Measurements from ENCODE around the gene GSG1L2. TPM values are rescaled to one million over a fixed set of nuclear protein-coding genes. Genes with fewer than 3 reads are reported as not detected.

GSG1L2 gene
- total RNA-seq, 1 donor from 2014 or later: not detected

DNA sequence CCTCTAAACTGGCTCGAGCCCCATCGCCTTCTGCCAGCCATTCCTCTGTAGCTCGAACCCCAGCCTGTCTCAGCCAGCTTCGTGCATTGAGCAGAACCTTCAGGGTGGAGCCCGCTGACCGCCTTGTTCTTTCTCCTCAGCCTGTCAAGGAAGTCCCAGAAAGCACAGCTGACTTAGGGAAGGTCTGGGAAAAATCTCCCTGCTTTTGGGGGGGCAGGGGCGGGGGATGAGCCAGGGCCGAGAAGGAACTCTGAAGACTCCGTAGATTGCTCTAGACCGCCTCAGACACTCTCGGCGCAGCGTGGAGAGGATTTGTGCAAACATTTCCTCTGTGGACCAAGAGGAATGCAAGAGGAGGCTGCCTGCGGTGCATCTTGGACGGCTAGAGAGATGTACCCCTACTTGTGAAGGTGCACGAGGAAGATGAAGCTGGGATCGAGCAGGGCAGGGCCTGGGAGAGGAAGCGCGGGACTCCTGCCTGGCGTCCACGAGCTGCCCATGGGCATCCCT is 3.8 kb upstream of the GSG1L2 start, which contains the start of gene GLP2R:
TSS of gene GLP2R (plus strand) at position 284 of the 510 bp plus-strand sequence. CDS start at position 424, 140 bp downstream.
- DNase-seq (ENCODE audit: low spot score) (no peak), ATAC-seq (no peak)

DNA sequence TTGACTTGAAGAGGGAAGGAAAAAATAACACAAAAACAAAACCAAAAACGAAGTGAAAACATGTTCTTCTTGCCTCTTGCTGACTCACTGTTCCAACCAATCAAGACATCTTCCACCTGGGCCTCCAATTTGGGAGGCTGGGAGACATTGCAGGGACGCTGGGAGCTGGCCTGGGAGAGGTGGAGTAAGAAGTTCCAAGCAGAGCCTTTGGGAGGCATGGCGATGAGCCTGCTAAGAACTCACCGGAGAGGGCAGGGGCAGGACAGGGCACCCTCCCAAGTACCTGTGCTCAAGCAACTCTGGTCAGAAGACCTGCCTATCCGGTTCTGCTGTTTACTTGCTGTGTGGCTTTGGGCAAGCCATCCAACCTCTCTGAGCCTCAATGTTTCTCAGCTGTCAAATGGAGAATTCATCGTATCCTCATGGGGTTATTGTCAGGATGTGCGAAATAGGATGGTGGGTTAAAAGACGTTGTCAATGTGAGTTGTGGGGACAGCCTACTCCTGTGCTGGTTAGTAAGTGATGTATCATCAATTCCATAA is 3.0 kb upstream of the GSG1L2 start:
- no peak for DNase-seq (ENCODE audit: low spot score)
- no peak for ATAC-seq

DNA sequence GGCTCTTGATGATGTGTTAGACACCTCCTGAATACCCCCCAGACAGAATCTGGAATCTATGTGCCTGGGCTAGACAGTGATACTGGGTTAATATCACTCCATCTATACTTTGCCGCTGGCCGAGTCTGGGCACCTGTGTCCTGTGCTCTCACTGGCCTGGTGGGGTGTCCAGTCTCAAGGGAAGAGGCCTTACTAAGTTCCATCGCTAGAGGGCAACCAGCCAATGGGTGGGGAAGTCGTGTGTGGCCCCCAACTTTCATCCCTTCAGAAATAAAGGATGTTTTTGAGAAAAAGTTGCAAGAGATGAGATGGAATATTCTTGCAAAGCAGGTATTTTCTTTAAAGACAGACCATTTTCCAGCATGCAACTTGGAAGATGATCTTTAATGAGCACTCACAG is 2.2 kb upstream of the GSG1L2 start:
- no peak for DNase-seq (ENCODE audit: low spot score)
- no peak for ATAC-seq

DNA sequence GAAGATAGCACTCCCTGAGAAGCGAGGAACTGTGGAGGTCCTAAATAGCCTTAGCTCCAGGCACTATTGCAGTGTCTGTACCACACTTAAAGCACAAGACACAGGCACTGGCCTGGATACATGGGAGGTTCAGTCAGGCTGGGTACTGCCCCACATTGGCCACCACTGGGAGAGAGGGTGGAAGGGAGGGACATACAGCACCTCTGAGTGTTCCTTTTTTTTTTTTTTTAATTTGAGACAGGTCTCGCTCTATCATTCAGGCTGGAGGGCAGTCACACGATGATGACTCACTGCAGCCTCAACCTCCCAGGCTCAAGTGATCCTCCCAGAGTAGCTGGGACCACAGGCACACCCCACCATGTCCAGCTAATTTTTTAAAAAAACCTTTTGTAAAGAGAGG is 1.4 kb downstream of the GSG1L2 start:
- no peak for ATAC-seq
- DNase-seq (ENCODE audit: low spot score): no peak

DNA sequence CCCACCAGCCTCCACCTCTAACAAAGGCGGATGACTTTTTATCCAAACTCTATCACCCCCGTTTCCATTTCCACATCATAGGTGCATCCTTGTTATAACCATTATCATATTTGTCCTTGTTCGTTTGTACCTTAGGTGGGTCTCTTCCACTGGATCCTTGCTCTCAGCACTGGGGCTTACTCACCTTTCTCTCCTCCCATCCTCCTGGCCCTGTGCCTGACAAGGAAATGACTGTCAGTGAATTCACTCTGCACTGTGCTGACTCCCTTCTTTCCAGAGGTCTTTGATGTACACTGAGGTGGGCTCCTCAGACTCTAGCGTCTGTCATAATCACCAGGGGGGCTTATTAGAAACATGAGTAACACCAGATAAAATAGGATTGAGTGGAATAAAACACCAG is 3.1 kb downstream of the GSG1L2 start:
- ATAC-seq (no peak), DNase-seq (ENCODE audit: low spot score) (no peak)

DNA sequence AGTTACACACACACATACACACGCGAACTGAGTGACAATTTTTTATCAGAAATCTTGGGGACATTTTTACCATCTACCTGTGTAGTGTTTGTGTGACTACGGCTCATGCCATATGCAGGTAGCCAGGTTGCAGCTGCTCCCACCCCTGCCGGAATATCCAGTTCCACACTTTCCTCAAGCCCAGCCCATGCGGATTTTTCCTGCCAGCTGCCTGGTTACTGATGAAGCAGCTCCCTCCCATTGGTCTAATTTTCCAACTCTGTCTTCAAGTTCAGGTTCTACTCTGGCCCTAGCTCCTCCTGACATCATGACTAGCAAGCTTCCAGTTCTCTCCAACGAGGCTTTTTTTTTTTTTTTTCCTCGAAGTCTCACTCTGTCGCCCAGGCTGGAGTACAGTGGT is 4.8 kb downstream of the GSG1L2 start:
- ATAC-seq: peak; percentile 58
- DNase-seq (ENCODE audit: low spot score): no peak

DNA sequence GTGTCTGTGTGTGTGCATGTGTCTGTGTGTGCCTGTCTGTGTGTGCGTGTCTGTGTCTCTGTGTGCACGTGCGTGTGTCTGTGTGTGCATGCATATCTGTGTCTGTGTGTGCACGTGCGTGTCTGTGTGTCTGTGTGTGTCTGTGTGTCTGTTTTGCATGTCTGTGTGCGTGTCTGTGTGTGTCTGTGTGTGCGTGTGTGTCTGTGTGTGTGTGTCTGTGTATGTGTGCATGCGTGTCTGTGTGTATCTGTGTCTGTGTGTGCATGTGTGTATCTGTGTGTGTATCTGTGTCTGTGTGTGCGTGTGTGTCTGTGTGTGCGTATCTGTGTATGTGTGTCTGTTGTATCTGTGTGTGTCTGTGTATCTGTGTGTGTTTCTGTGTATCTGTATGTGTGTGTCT is 5.4 kb downstream of the GSG1L2 start:
- ATAC-seq: no peak
- DNase-seq (ENCODE audit: low spot score): no peak

DNA sequence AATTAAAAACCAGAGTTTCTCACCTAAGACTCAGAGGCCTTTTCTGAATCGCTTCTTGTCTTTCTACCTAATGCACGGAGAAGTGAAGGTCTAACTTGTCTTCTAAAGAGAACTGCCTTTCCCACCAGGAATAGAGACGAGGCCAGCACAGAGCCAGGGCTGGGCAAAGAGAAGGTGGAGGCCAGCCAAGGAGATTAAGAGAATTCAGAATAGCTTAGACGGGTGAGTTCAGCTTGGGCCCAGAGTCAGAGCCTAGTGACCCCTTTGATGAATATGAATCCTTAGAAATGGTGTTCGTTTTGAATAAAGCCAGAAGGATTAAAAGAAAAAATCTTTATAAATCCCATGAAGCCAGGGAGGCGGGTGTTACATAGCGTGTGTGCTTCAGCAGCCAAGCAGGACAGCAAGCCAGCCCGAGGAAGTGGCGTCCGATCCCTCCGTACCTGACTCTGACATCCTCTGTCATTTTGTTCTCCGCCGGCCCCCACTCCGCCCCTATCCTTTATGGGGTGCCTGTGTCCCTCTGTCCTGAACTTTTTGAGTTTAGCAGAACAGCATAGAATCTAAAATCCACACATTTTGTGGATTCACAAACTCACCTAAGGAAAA is 7.4 kb downstream of the GSG1L2 start:
- no peak for DNase-seq (ENCODE audit: low spot score)
- no peak for ATAC-seq

DNA sequence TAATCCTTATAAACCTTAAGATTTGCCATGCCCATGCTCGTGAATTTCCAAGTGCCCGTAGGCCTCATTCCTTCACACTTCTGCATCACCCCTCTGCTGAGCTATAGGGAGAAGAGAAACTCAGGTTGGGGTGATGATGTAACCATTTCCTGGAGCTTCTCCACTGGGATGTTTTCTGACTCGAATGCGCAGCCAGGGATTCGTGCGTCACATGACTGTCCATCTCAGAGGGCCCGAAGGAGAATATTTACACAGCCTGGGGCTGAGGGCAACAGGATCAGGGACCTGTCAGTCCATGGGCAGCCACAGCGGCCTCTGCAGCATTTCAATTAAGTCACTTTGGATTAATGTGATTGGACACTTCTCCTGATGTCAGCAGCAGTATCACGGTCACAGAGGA is 8.7 kb downstream of the GSG1L2 start:
- ATAC-seq: no peak

DNA sequence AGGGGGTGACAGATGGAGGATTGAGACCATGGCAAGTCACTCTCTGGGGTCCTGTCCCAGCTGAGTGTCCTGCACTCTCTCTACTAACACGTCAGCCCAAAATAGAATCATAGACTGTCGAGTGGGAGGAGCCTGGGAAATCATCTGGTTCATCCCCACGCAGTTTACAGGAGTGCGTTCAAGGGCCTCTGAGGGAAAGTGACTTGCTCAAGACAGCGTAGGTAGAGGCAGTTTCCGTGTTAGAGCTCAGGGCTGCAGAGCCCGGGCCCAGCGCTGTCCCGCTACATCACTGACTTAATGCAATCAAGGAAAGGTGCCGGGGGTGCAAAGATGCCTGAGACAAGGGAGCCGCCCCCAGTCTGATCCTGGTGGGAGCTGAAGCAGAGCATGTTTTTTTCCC is 10.3 kb downstream of the GSG1L2 start:
- no peak for DNase-seq (ENCODE audit: low spot score)
- ATAC-seq: no peak

More for the DNA sequence above, 8.7 kb downstream of the GSG1L2 start:
- DNase-seq (ENCODE audit: low spot score): no peak

DNA sequence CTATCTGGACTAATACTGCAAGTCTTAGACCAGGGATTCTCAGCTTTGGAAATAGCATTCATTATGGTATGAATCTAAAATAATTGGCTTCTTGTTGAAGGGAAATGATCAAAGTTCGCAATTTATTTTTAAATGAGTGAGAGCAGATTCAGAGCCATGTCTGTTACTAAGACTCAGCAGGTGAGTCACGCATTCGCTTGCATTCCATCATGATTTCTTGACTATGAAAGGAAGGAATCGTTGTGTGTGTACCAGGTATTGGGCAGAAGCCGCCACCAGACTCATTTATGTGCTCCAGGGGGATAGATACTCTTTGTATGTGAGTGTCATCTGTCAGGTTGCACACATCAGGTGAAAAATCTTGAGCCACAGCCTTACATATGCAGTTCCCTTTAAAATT is 10.8 kb downstream of the GSG1L2 start:
- ATAC-seq (no peak), DNase-seq (ENCODE audit: low spot score) (no peak)

DNA sequence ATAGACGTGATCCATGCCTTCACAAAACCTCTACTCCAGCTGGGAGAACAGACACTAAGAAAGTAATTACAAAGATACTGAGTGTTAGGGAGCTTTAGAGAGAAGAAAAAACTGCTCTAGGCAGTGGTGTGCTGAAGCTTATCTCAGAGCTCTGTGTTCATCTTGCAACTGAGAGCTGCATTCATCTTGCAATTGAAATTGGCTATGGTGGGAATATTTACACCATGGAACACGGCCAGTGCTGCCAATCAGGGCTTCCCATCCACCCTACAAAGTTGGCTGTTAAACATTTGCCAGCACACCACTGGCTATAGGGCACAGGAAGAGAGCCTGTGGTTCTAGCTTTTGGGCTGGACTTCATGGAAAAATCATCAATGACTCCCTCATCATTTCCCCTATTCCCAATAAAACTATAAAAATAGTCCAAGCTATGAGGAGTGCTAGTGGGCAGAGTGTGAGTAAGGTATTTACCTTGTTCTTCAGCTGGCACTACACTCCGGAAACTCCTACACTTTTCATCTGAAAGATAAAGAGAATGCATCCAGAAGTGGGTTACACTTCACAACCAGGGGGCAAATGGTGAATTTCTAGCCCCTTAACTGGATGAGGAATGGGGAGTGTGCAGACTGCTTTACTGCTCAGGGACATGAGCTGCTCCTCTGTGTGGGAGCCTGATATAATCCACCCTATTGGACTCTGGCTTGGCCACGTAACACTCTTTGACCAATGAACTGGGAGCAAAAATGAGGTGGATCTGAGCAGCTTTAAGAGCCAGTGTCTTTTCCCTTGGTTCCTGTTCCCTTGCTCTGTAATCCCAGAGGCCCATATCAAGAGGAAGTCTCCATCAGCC is 11.6 kb downstream of the GSG1L2 start:
- DNase-seq (ENCODE audit: low spot score) (no peak), ATAC-seq (no peak)

DNA sequence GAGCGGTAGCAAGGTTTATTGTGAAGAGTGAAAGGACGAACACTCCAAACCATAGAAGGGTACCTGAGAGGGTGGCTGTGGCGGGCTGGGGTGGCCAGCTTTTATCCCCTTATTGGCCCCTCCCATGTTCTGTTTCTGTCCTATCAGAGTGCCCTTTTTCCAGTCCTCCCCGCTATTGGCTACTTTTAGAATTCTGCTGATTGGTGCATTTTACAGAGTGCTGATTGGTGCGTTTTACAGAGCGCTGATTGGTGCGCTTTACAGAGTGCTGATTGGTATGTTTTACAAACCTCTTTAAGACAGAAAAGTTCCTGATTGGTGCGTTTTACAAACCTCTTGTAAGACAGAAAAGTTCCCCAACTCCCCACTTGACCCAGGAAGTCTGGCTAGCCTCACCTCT is 12.5 kb downstream of the GSG1L2 start:
- DNase-seq (ENCODE audit: low spot score) (no peak), ATAC-seq (no peak)

DNA sequence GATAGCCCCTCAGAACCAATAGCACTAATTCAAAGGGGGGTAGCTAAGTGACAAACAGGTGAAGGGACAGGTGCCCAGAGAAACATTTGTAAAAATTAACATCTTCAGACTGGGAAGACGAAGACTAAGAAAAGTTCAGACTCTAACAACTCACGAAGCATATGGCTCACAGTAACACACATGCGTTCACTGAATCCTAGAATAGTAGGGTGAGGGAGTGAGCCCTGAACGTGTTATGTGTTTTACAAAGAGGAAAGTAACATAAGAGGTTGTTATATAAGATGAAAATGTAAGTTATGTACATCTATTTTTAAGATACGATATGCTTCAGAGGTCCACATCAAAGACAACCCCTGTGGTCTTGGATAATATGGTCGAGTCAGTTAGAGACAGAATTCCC is 15.2 kb downstream of the GSG1L2 start:
- ATAC-seq (no peak), DNase-seq (ENCODE audit: low spot score) (no peak)

DNA sequence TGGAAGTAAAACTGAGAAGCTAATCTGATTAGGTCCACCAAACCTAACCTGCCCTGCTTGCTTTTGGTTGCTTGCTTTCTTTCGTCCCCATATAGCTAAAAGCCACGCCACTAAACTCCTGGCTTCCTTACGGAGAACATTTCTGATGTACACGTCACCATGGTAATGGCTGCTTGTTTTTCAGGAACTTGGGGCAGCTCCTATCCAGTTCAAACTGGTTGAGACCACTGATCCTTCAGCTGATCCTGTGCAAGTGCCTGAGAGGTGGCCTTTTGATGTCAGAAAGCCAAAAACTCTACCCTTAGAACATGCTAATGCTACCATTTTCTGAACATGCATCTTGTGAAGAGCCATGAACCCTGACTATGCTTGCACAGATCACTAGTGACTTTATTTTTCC is 16.1 kb downstream of the GSG1L2 start:
- DNase-seq (ENCODE audit: low spot score) (no peak), ATAC-seq (no peak)

DNA sequence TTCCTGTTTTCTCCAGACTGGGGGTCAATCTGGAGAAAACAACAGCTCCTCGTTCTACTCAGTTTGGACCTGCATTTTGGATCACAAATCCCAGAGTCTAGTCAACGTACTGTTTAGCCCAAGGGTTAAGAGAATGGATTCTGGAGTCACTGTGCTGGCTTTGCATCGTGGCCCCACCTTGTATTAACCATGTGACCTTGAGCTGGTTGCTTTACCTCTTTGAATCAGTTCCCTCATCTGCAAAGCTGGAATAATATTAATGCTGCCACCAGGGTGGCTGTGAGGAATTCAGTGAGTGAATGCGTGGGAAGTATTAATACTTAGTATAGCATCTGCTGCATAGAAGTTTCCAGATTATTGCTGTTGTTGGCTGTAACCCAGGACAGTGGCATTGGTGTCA is 19.2 kb downstream of the GSG1L2 start:
- no peak for ATAC-seq
- no peak for DNase-seq (ENCODE audit: low spot score)

DNA sequence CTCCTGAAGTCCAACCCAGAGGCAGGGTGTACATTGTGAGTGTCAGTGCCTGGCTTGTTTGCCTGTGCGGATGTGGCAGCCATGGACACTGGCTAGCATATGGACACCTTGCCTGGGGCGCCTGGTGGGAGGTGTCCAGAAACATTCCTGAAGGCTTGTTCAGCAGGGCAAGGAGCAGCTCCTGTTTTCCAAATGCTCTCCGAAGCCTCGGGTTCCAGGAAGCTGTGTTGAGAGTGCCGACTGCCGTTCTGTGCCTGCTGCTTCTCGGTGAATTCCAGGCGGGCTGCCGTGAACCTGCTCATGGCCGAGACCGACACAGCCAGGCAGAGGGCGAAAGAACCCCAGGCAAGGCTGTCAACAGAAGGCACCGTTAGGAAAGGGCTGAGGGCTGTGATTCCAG is 19.6 kb downstream of the GSG1L2 start:
- ATAC-seq (no peak), DNase-seq (ENCODE audit: low spot score) (no peak)

DNA sequence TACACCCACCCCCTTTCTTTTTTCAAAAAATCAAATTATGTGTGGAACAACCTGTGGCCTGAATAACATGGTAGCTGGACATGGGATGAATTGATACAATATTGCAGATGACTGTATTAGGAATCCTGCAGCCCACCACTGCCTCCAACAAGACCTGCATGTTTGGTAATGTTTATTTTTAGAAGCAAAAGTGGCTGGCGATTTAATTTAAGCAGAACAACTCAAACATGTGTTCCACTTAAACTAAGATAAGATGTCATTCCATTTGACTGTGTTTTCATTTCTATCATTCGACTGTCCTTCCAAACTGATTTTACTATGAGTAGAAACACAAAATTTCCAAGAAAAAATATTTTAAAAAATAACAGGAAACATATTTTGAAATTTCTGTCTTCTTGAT is 20.4 kb downstream of the GSG1L2 start:
- no peak for DNase-seq (ENCODE audit: low spot score)
- ATAC-seq: no peak

DNA sequence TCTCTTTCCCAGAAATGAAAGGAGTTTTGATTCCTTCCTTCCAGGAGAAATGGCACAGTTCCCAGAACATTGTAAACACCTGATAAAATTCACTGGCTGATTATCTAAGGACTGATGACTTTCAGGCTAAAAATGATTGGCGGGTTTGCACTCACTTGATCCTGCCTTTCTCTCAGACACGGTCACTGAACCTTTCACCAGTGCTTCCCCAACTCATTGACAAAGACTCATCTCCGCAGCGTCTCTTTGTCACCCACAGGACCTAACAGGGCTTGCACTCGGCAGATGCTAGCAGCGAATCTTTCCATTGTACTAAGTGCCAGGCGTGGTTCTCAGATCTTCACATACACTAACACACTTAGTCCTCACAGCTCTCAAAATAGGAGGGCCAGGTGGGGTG is 23.2 kb downstream of the GSG1L2 start:
- DNase-seq (ENCODE audit: low spot score): no peak
- ATAC-seq: no peak

DNA sequence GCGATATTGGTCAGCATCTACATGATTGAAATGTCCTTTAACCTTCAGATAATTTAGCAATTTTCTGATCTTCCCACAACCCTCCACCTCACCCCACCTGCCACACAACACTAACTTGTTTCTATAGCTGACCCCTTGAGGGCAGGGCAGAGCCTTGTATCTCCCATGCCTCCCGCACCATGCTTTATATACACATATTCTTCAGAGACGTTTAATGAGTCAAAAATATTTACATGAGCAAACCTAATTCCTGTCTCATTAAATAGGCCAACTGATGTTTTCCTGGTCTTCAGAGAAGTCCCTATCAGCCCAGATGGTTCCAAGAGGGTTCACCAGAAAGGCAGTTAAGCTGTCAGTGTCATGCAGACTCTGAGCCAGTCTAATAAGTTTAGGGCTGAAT is 23.9 kb downstream of the GSG1L2 start:
- DNase-seq (ENCODE audit: low spot score): no peak
- ATAC-seq: no peak

DNA sequence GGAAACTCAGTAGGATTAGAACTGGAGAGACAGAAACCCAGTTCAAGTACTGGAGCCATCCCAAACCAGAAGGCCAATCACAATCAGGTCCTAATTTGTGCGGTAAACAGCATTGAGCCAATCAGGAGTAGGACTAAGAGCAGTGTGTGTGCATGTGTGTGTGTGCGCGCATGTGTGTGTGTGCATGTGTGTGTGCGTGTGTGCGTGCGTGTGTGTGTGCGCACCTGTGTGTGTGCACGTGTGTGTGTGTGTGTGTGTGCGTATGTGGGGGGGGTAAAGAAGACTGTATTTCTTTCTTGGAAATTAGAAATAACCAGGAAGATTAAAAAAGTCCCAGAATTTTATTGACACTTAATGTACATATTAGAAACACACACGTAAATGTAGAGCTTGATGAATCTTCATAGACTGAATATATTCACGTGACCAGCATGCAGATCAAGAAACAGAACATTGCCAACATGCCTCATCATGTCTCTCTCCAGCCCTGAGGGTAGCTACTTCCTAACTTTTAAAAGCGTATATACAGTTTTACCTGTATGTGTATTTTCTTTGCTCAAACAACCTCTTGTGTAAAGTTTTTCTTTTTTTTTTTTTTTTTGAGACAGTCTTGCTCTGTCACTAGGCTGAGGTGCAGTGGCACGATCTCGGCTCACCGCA is 29.6 kb downstream of the GSG1L2 start:
- no peak for DNase-seq (ENCODE audit: low spot score)
- ATAC-seq: no peak

Data from left lobe of liver (tissue), 2 donors.